HG02840 (cell line): ENCODE measurements around the gene GRM5.
"Not testable (repeated sequence)": the region's sequence is repeated elsewhere in the genome, so short reads cannot be mapped to it uniquely, and the experiment has no call there.

Source experiments
- ATAC-seq: cut with Tn5 transposase; IDR thresholded peaks from one replicate; pipeline ENCODE4 v1.9.1; 2021; ENCODE audit warnings: mild to moderate bottlenecking, moderate library complexity, moderate number of reproducible peaks; ENCODE audit not compliant: unreplicated experiment, low FRiP score

Gene GRM5

DNA sequence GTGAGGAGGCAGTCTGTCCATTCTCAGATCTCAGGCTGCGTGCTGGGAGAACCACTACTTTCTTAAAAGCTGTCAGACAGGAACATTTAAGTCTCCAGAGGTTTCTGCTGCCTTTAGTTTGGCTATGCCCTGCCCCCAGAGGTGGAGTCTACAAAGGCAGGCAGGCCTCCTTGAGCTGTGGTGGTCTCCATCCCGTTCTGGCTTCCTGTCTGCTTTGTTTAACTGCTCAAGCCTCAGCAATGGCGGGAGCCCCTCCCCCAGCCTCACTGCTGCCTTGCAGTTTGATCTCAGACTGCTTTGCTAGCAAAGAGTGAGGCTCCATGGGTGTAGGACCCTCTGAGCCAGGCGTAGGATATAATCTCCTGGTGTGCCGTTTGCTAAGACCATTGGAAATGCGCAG is 602.5 kb downstream of the GRM5 start:
- ATAC-seq, result not testable (repeated sequence)

DNA sequence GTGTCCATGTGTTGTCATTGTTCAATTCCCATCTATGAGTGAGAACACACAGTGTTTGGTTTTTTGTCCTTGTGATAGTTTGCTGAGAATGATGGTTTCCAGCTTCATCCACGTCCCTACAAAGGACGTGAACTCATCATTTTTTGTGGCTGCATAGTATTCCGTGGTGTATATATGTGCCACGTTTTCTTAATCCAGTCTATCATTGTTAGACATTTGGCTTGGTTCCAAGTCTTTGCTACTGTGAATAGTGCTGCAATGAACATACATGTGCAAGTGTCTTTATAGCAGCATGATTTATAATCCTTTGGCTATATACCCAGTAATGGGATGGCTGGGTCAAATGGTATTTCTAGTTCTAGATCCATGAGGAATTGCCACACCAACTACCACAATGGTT is 607.7 kb downstream of the GRM5 start:
- ATAC-seq, result not testable (repeated sequence)

DNA sequence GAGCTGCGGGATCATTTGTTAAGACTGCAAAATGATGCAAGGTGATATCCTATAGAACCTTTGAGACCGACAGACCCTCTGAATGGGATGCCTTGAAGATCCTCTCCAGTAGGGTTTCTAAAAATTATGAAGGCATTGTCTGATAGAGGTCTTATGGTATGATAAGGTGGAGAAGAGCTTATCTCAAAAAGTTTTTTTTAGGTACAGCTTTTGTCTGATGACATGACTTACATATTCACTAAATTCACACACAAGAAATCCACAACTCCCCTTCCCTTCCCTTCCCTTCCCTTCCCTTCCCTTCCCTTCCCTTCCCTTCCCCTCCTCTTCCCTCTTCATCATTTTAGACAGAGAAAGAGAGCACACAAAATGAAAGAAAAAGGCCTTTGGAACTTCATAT is 609.8 kb downstream of the GRM5 start:
- no peak for ATAC-seq

DNA sequence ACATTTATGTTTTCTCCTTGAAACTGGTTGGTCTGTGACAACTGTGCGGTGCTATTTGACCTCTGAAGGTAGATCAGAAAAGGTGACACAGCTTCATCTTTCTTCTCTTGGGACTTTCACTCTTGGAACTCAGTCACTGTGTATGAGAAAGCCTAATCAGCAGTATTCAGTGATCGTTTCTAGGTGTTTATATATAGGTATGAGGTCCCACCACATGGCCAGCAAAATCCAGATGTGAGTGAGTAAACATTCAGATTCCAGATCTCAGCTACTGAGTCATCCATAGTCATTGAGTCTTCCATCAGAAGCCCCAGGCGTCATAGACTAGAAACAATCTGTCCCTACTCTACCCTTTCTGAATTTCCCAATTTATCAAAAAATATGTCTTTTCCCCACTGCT is 610.9 kb downstream of the GRM5 start:
- ATAC-seq, result no peak
